Measurements from ENCODE around the gene IFT74.

The IFT74 gene

DNA sequence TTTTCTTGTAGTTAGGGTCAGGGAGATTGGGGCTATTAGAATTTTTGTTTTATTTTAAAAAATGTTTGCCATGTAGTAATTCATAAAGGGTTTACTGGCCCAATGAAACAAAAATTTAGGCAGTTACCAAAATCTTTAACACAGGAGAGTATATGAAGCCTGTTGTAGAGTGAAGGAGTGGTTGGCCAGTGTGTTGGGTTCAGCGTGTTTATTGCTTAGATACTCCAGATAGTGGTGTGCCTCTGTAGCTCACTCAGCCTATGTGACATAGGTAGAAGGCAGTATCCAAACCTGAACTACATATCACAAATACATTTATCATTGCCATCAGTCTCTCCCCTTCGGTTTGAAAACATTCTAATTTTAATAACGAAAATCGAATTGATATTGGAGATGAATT, 154.0 kb downstream of the IFT74 start:
- H3K4me3 ChIP-seq (ENCODE audit: low read depth, low read length) = peak overlapping the region; percentile 79
- TF ChIP-seq CTCF (IDR thresholded peaks at IDR 0.05; ENCODE audit: low read depth, low read length) = no peak

- no peak overlapping the region; the same call in 1 of the 2 replicates for H3K4me3 ChIP-seq (ENCODE audit: low read depth, low read length)
- TF ChIP-seq CTCF (IDR thresholded peaks at IDR 0.05; ENCODE audit: low read depth, low read length) = no peak
These were observed 156.0 kb downstream of the IFT74 start for GRCh38 chr9:27112235-27112634.
